GM12878 (cell line): ENCODE measurements around the gene MAD1L1. TPM values are rescaled to one million over a fixed set of nuclear protein-coding genes. Genes with fewer than 3 reads are reported as not detected.

Experiments used
- ATAC-seq: fragments of 200-7000 bp; cut with Tn5 transposase; 3 replicates; pipeline ENCODE4 v1.9.1; 2020; ENCODE audit warnings: mild to moderate bottlenecking, moderate library complexity
- BruUV-seq: library from RNA; stranded (reverse); fragments of 400-500 nt; replicated peaks from 2 replicates; lab custom pipeline; 2021; lab: Mats Ljungman, UMichigan
- CTCF ChIA-PET: fragments of 300-600 bp; sonication (Branson Sonifier 250); formaldehyde crosslinking; extraction: SDS; loops from one replicate; lab custom pipeline; 2021; ENCODE audit warnings: inconsistent platforms; lab: Yijun Ruan, JAX
- POLR2A ChIA-PET: fragments of 350-600 bp; formaldehyde crosslinking; extraction: SDS; loops from one replicate; lab custom pipeline; 2021; ENCODE audit warnings: inconsistent platforms; lab: Charles Lee
- RAD21 ChIA-PET: fragments of 300-600 bp; sonication (Branson Sonifier 250); formaldehyde crosslinking; loops from one replicate; lab custom pipeline; 2023; ENCODE audit warnings: antibody characterized with exemption; ENCODE audit not compliant: unreplicated experiment; lab: Charles Lee
- SMC1A ChIA-PET: fragments of 300-600 bp; sonication (Branson Sonifier 250); formaldehyde crosslinking; loops from one replicate; lab custom pipeline; 2023; ENCODE audit not compliant: unreplicated experiment, uncharacterized antibody; lab: Charles Lee
- DNase-seq: peaks from one replicate; pipeline ENCODE4 v3.0.0-alpha.2; 2011; ENCODE audit warnings: low read depth, low spot score
- FAIRE-seq: peaks from 3 replicates; lab custom pipeline; 2011; peaks lifted over from hg19 to GRCh38; lab: Jason Lieb, UNC
- H2AFZ ChIP-seq: 2 replicates; pipeline ENCODE4 v1.6.0; 2011; ENCODE audit warnings: low read depth, low read length, control low read depth; ENCODE audit not compliant: control insufficient read depth
- H3K27ac ChIP-seq: 2 replicates; pipeline ENCODE4 v1.5.1; 2011; ENCODE audit warnings: control low read depth; ENCODE audit not compliant: control insufficient read depth, insufficient read depth
- H3K27me3 ChIP-seq, 2 experiments: replicated peaks in 1 of 2; 2 replicates each; pipeline versions ENCODE4 v1.6.0 to v1.6.1; 2011; ENCODE audit warnings: low read length in 1 of 2; ENCODE audit not compliant: control insufficient read depth in 2 of 2, insufficient read depth in 2 of 2
- H3K36me3 ChIP-seq, 2 experiments: 2 replicates each; pipeline ENCODE4 v1.5.1; 2011; ENCODE audit warnings: low read length in 1 of 2; ENCODE audit not compliant: control insufficient read depth in 2 of 2, insufficient read depth in 2 of 2
- H3K4me1 ChIP-seq: 2 replicates; pipeline ENCODE4 v1.6.1; 2011; ENCODE audit warnings: mild to moderate bottlenecking, low read length, moderate library complexity, mixed read lengths; ENCODE audit not compliant: control insufficient read depth, insufficient read depth
- H3K4me2 ChIP-seq: 2 replicates; pipeline ENCODE4 v1.6.0; 2011; ENCODE audit warnings: control low read depth; ENCODE audit not compliant: control insufficient read depth, insufficient read depth
- H3K4me3 ChIP-seq: fragments of 200-600 bp; sonication (generic); 2 replicates; pipeline ENCODE4 v1.5.1; 2016
- H3K79me2 ChIP-seq: 2 replicates; pipeline ENCODE4 v1.6.0; 2011; ENCODE audit warnings: low read length; ENCODE audit not compliant: control insufficient read depth, insufficient read depth
- H3K9ac ChIP-seq: 2 replicates; pipeline ENCODE4 v1.8.0; 2011; ENCODE audit warnings: low read length, control low read depth, mixed read lengths; ENCODE audit not compliant: control insufficient read depth, insufficient read depth
- H3K9me3 ChIP-seq: replicated peaks from 3 replicates; pipeline ENCODE4 v1.5.1; 2011; ENCODE audit warnings: mild to moderate bottlenecking, low read length; ENCODE audit not compliant: control insufficient read depth, insufficient read depth
- H4K20me1 ChIP-seq: 2 replicates; pipeline ENCODE4 v1.6.0; 2011; ENCODE audit not compliant: control insufficient read depth, insufficient read depth
- BCL11A ChIP-seq: IDR thresholded peaks from 2 replicates; pipeline ENCODE4 v1.6.1; 2011; ENCODE audit warnings: low read depth, low read length
- BMI1 ChIP-seq: fragments of 450-650 bp; IDR thresholded peaks from 2 replicates; pipeline ENCODE4 v1.6.1; 2016; ENCODE audit warnings: mild to moderate bottlenecking, moderate library complexity, borderline replicate concordance
- DPF2 ChIP-seq: fragments of 450-650 bp; IDR thresholded peaks from 2 replicates; pipeline ENCODE4 v1.6.1; 2017; ENCODE audit warnings: mild to moderate bottlenecking
- HCFC1 ChIP-seq: fragments of 150-350 bp; IDR thresholded peaks from 2 replicates; pipeline ENCODE4 v1.6.1; 2014; ENCODE audit warnings: low read length
- IRF4 ChIP-seq: IDR thresholded peaks from 2 replicates; pipeline ENCODE4 v1.6.1; 2011; ENCODE audit warnings: low read depth, low read length
- KAT2A ChIP-seq: conservative IDR thresholded peaks from 2 replicates; pipeline ENCODE4 v1.6.1; 2011; ENCODE audit warnings: low read depth, low read length; ENCODE audit not compliant: control insufficient read depth
- NBN ChIP-seq: fragments of 450-650 bp; IDR thresholded peaks from 2 replicates; pipeline ENCODE4 v1.6.1; 2016
- NFXL1 ChIP-seq: fragments of 450-650 bp; IDR thresholded peaks from 2 replicates; pipeline ENCODE4 v1.6.1; 2017; ENCODE audit warnings: antibody characterized with exemption, mild to moderate bottlenecking, borderline replicate concordance
- NR2C1 ChIP-seq: fragments of 450-650 bp; IDR thresholded peaks from 2 replicates; pipeline ENCODE4 v1.6.1; 2017; ENCODE audit warnings: antibody characterized with exemption, mild to moderate bottlenecking, moderate library complexity
- NR2C2 ChIP-seq: IDR thresholded peaks from 2 replicates; pipeline ENCODE4 v1.6.1; 2011; ENCODE audit warnings: borderline replicate concordance, low read depth; ENCODE audit not compliant: control insufficient read depth, insufficient read length
- RELB ChIP-seq: fragments of 450-650 bp; IDR thresholded peaks from 2 replicates; pipeline ENCODE4 v1.6.1; 2017; ENCODE audit warnings: low read depth, mild to moderate bottlenecking, moderate library complexity
- ZBTB40 ChIP-seq: fragments of 450-650 bp; IDR thresholded peaks from 2 replicates; pipeline ENCODE4 v1.6.1; 2016; ENCODE audit warnings: mild to moderate bottlenecking, moderate library complexity, borderline replicate concordance
- ZNF24 ChIP-seq: fragments of 450-650 bp; IDR thresholded peaks from 2 replicates; pipeline ENCODE4 v1.6.1; 2017; ENCODE audit warnings: antibody characterized with exemption, mild to moderate bottlenecking
- ZSCAN29 ChIP-seq: fragments of 450-650 bp; IDR thresholded peaks from 2 replicates; pipeline ENCODE4 v1.6.1; 2017; ENCODE audit warnings: mild to moderate bottlenecking, moderate library complexity
- whole genome bisulfite sequencing: methylation state at CpG from one replicate; pipeline ENCODE4 v1.1.6; 2016; ENCODE audit warnings: low lambda C conversion rate; ENCODE audit not compliant: insufficient replicate concordance, insufficient coverage; ENCODE audit errors: missing lambda C conversion rate; 5-methylcytosine and 5-hydroxymethylcytosine counted together
- in situ Hi-C: fragments of 300-500 bp; cut with MboI; formaldehyde crosslinking; loops from 9 replicates; pipeline ENCODE4 v1.14.3; 2018; ENCODE audit warnings: mixed read lengths
- intact Hi-C: fragments of 100-400 bp; cut with micrococcal nuclease; formaldehyde crosslinking; loops from one replicate; pipeline ENCODE4 v1.14.2; 2022; ENCODE audit not compliant: unreplicated experiment
- polyA plus RNA-seq, 11 experiments: library from polyadenylated mRNA; depleted of rRNA in 4 of 11; unstranded in 6 of 11; stranded (reverse) in 5 of 11; fragments of >200 nt; fragmentation: Nextera tagmentation in 4 of 11; fragmentation: Illumina TruSeq in 1 of 11; extraction: Ambion mirVana in 4 of 11; extraction: Trizol in 1 of 11; gene quantifications; 1 replicate in 1 of 11; 2 replicates in 10 of 11; pipeline versions ENCODE4 v1.2.1 to v1.2.3, GENCODE V29; 2011 to 2016; ENCODE audit warnings: inconsistent platforms in 2 of 11, missing spikeins in 2 of 11, low read depth in 1 of 11
- total RNA-seq, 4 experiments: library from RNA; depleted of rRNA in 3 of 4; stranded (reverse); fragments of >200 nt in 3 of 4; fragmentation: Illumina TruSeq in 1 of 4; extraction: Trizol in 1 of 4; gene quantifications; 2 replicates each; pipeline versions ENCODE4 v1.2.1 to v1.2.3, GENCODE V29; 2013 to 2021

The MAD1L1 gene
- total and polyA plus RNA-seq, 10 of the 15 experiments (the other 5 are each of a cell fraction or from before 2014, with no cell fraction given), result 2.2 to 76.8 (median 38.3) TPM

GRCh38 chr7:1869452-1870130 lies 363.2 kb downstream of the MAD1L1 start (continued):
- no peak for TF ChIP-seq RELB
- no peak for TF ChIP-seq NR2C1
- no peak for TF ChIP-seq NBN
- TF ChIP-seq ZNF24, result no peak
- no peak for TF ChIP-seq NR2C2
- TF ChIP-seq HCFC1, result no peak
- TF ChIP-seq ZSCAN29, result no peak
- no peak for TF ChIP-seq BMI1
- no peak for TF ChIP-seq NFXL1
- no peak for TF ChIP-seq KAT2A

- H3K9me3 ChIP-seq, result no peaks in the 10 kb centered on the region; the same call in 2 of the 3 replicates
- no TSS peak for BruUV-seq
- CTCF ChIA-PET, result no interaction called here
- peaks cover 0 to 4% of the 10 kb centered on the region in 2 experiments; a peak in 2 of 4 replicates for H3K36me3 ChIP-seq
- no peak overlapping the region for H3K27ac ChIP-seq
- no peak for DNase-seq
- no peak for TF ChIP-seq BCL11A
- TF ChIP-seq ZBTB40, result no peak
- no peak for TF ChIP-seq IRF4
- no peak for TF ChIP-seq DPF2
- H3K4me1 ChIP-seq, result no peaks in the 10 kb centered on the region
- no peak overlapping the region for H3K4me3 ChIP-seq
- 93% methylated on average over 36 of the region's 36 CpGs for WGBS
- H3K4me2 ChIP-seq, result no peak overlapping the region
- in situ Hi-C loops (no loop called here), intact Hi-C loops (no loop called here)
- POLR2A ChIA-PET, result no interaction called here
- no peak for FAIRE-seq
- H2AFZ ChIP-seq, result no peak overlapping the region
- no peak overlapping the region for H3K9ac ChIP-seq
- no peak for ATAC-seq
- H3K79me2 ChIP-seq, result no peaks in the 10 kb centered on the region
- SMC1A ChIA-PET, result no interaction called here
- RAD21 ChIA-PET, result interaction anchor here (0.5 kb wide), 1 partner anchor 1267 kb away, joined by 3 read pairs; no protein-coding TSS in a partner anchor
- H4K20me1 ChIP-seq, result no peaks in the 10 kb centered on the region
- H3K27me3 ChIP-seq, result no peaks in the 10 kb centered on the region
Observed at GRCh38 chr7:1868516-1869165, 364.1 kb downstream of the MAD1L1 start.
